ENCODE measurements around the gene DYNLT2B. TPM values are rescaled to one million over a fixed set of nuclear protein-coding genes. Genes with fewer than 3 reads are reported as not detected.
"Not testable (repeated sequence)": the region's sequence is repeated elsewhere in the genome, so short reads cannot be mapped to it uniquely, and the experiment has no call there.

DYNLT2B gene
- polyA plus RNA-seq, 1 donor from 2014 or later = 276 TPM

DNA sequence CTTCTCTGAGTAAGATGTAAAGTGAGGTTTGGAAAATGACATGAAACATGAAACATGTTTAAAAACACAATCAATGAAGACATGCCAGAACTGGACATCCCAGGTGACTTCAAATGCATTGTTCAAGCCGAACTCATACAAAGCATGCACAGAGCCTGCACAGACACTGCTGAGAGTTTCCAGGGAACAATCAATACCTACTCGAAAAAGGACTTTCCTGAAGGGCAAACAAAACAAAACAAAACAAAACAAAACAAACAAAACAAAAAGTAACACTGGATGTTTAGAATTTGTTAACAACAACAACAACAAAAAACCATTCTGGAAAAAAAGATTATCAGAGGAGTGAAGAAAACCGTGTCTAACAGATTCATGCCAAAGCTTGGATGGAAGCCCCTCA is 30.7 kb upstream of the DYNLT2B start:
- Histone ChIP-seq H2AFZ (ENCODE audit: low read depth, low read length) (no peak overlapping the region), H3K36me3 (ENCODE audit: insufficient read depth, low read length) (peaks cover 3% of the 10 kb centered on the region), H3K79me2 (replicated peaks; ENCODE audit: insufficient read depth, low read length) (no peaks in the 10 kb centered on the region), H3K27ac (ENCODE audit: low read length) (no peak overlapping the region), H3K4me3 (ENCODE audit: low read length) (no peak overlapping the region), H4K20me1 (ENCODE audit: insufficient read depth) (no peaks in the 10 kb centered on the region), H3K4me2 (ENCODE audit: low read length) (no peak overlapping the region), H3K27me3 (ENCODE audit: insufficient read depth, low read depth, low read length) (no peaks in the 10 kb centered on the region), H3K9me3 (ENCODE audit: low read length) (peaks cover 4% of the 10 kb centered on the region), H3K9ac (ENCODE audit: low read length) (no peak overlapping the region), H3K9me2 (ENCODE audit: insufficient read depth, low read length) (no peaks in the 10 kb centered on the region), H3F3A (ENCODE audit: insufficient read depth, low read length, poor library complexity, severe bottlenecking) (no peaks in the 10 kb centered on the region)
- TF ChIP-seq, protein P1, sequence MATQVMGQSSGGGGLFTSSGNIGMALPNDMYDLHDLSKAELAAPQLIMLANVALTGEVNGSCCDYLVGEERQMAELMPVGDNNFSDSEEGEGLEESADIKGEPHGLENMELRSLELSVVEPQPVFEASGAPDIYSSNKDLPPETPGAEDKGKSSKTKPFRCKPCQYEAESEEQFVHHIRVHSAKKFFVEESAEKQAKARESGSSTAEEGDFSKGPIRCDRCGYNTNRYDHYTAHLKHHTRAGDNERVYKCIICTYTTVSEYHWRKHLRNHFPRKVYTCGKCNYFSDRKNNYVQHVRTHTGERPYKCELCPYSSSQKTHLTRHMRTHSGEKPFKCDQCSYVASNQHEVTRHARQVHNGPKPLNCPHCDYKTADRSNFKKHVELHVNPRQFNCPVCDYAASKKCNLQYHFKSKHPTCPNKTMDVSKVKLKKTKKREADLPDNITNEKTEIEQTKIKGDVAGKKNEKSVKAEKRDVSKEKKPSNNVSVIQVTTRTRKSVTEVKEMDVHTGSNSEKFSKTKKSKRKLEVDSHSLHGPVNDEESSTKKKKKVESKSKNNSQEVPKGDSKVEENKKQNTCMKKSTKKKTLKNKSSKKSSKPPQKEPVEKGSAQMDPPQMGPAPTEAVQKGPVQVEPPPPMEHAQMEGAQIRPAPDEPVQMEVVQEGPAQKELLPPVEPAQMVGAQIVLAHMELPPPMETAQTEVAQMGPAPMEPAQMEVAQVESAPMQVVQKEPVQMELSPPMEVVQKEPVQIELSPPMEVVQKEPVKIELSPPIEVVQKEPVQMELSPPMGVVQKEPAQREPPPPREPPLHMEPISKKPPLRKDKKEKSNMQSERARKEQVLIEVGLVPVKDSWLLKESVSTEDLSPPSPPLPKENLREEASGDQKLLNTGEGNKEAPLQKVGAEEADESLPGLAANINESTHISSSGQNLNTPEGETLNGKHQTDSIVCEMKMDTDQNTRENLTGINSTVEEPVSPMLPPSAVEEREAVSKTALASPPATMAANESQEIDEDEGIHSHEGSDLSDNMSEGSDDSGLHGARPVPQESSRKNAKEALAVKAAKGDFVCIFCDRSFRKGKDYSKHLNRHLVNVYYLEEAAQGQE (IDR thresholded peaks at IDR 0.05; ENCODE audit: borderline replicate concordance) = no peak
- no peak for TF ChIP-seq MXI1 (conservative IDR thresholded peaks at IDR 0.05; ENCODE audit: poor library complexity, severe bottlenecking)
- no peak for TF ChIP-seq POLR2AphosphoS5 (IDR thresholded peaks at IDR 0.05)
- no peak for TF ChIP-seq EP300 (conservative IDR thresholded peaks at IDR 0.05; ENCODE audit: poor library complexity, severe bottlenecking)
- no peak for TF ChIP-seq EZH2 (IDR thresholded peaks at IDR 0.05; ENCODE audit: borderline replicate concordance, insufficient read depth, low read length, poor library complexity, severe bottlenecking)
- TF ChIP-seq, protein P2, sequence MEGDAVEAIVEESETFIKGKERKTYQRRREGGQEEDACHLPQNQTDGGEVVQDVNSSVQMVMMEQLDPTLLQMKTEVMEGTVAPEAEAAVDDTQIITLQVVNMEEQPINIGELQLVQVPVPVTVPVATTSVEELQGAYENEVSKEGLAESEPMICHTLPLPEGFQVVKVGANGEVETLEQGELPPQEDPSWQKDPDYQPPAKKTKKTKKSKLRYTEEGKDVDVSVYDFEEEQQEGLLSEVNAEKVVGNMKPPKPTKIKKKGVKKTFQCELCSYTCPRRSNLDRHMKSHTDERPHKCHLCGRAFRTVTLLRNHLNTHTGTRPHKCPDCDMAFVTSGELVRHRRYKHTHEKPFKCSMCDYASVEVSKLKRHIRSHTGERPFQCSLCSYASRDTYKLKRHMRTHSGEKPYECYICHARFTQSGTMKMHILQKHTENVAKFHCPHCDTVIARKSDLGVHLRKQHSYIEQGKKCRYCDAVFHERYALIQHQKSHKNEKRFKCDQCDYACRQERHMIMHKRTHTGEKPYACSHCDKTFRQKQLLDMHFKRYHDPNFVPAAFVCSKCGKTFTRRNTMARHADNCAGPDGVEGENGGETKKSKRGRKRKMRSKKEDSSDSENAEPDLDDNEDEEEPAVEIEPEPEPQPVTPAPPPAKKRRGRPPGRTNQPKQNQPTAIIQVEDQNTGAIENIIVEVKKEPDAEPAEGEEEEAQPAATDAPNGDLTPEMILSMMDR (IDR thresholded peaks at IDR 0.05; ENCODE audit: poor library complexity, severe bottlenecking) = no peak
- TF ChIP-seq SMC3 (conservative IDR thresholded peaks at IDR 0.05; ENCODE audit: poor library complexity) = no peak

DNA sequence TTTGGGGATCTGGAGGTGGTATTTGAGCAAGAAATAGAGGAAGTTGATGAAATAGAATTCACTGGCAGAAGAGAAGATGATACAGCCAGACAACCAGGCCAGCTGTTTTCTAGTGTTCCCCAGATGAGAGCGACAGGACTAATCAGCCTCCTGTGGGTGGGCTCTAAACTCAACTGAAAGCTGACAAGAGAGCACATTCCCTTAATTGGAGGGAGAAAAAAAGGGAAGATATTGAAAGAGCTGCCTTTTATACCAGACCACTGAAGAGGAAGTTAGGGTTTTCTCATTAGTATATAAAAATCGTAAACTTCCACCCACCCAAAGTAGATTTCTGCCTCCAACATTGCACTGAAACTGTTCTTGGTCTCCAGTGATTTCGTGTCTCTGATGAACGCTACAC is 26.6 kb upstream of the DYNLT2B start:
- Histone ChIP-seq H3K9ac (ENCODE audit: low read length) (no peak overlapping the region), H2AFZ (ENCODE audit: low read depth, low read length) (no peak overlapping the region), H4K20me1 (ENCODE audit: insufficient read depth) (no peaks in the 10 kb centered on the region), H3K4me2 (ENCODE audit: low read length) (no peak overlapping the region), H3K27ac (ENCODE audit: low read length) (no peak overlapping the region), H3K79me2 (replicated peaks; ENCODE audit: insufficient read depth, low read length) (no peaks in the 10 kb centered on the region), H3K9me3 (ENCODE audit: low read length) (peaks cover 4% of the 10 kb centered on the region), H3F3A (ENCODE audit: insufficient read depth, low read length, poor library complexity, severe bottlenecking) (no peaks in the 10 kb centered on the region), H3K9me2 (ENCODE audit: insufficient read depth, low read length) (no peaks in the 10 kb centered on the region), H3K36me3 (ENCODE audit: insufficient read depth, low read length) (no peaks in the 10 kb centered on the region), H3K27me3 (ENCODE audit: insufficient read depth, low read depth, low read length) (no peaks in the 10 kb centered on the region), H3K4me3 (ENCODE audit: low read length) (no peak overlapping the region)
- TF ChIP-seq, protein P2 (IDR thresholded peaks at IDR 0.05; ENCODE audit: poor library complexity, severe bottlenecking) = no peak
- TF ChIP-seq POLR2AphosphoS5 (IDR thresholded peaks at IDR 0.05) (no peak), RAD21 (conservative IDR thresholded peaks at IDR 0.05) (no peak), MXI1 (conservative IDR thresholded peaks at IDR 0.05; ENCODE audit: poor library complexity, severe bottlenecking) (no peak), SMC3 (conservative IDR thresholded peaks at IDR 0.05; ENCODE audit: poor library complexity) (no peak), TAF1 (IDR thresholded peaks at IDR 0.05; ENCODE audit: low read depth) (no peak), EZH2 (IDR thresholded peaks at IDR 0.05; ENCODE audit: borderline replicate concordance, insufficient read depth, low read length, poor library complexity, severe bottlenecking) (no peak), EP300 (conservative IDR thresholded peaks at IDR 0.05; ENCODE audit: poor library complexity, severe bottlenecking) (no peak)
- TF ChIP-seq, protein P1 (IDR thresholded peaks at IDR 0.05; ENCODE audit: borderline replicate concordance) = no peak

DNA sequence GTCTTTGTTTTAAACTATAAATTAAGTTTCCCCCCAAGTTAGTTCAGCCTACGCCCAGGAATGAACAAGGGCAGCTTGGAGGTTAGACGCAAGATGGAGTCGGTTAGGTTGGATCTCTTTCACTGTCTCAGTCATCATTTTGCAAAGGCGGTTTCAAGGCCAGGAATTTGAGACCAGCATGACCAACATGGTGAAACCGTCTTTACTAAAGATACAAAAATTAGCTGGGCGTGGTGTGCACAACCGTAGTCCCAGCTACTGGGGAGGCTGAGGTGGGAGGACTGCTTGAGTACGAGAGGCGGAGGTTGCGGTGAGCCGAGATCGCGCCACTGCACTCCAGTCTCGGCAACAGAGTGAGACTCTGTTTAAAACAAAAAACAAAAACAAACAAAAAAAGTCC is 25.9 kb upstream of the DYNLT2B start:
- not testable (repeated sequence) for H4K20me1 ChIP-seq (ENCODE audit: insufficient read depth); H3K9me3 ChIP-seq (ENCODE audit: low read length); H3K27me3 ChIP-seq (ENCODE audit: insufficient read depth, low read depth, low read length); H3K79me2 ChIP-seq (replicated peaks; ENCODE audit: insufficient read depth, low read length); H3K4me3 ChIP-seq (ENCODE audit: low read length); H3K4me2 ChIP-seq (ENCODE audit: low read length); H3F3A ChIP-seq (ENCODE audit: insufficient read depth, low read length, poor library complexity, severe bottlenecking); H3K27ac ChIP-seq (ENCODE audit: low read length); H3K9ac ChIP-seq (ENCODE audit: low read length); H3K36me3 ChIP-seq (ENCODE audit: insufficient read depth, low read length); H3K9me2 ChIP-seq (ENCODE audit: insufficient read depth, low read length); H2AFZ ChIP-seq (ENCODE audit: low read depth, low read length)
